Neural cell (in vitro differentiated cells): ENCODE measurements around the gene KRTAP22-1. TPM values are rescaled to one million over a fixed set of nuclear protein-coding genes. Genes with fewer than 3 reads are reported as not detected.

Experiments
- H2AFZ ChIP-seq: fragments of 200-600, 300-800 bp; sonication (generic), shearing (Covaris generic); 2 replicates; pipeline ENCODE4 v1.6.0; 2014; ENCODE audit warnings: low read depth, mild to moderate bottlenecking, antibody characterized with exemption, low read length, moderate library complexity
- H3F3A ChIP-seq: fragments of 200-600 bp; shearing (Covaris generic); 2 replicates; pipeline ENCODE4 v1.6.1; 2016; ENCODE audit warnings: mild to moderate bottlenecking, moderate library complexity, mixed read lengths, antibody characterized with exemption, low read length; ENCODE audit not compliant: insufficient read depth, poor library complexity, severe bottlenecking
- H3K27ac ChIP-seq: fragments of 200-600, 300-800 bp; sonication (generic), shearing (Covaris generic); 2 replicates; pipeline ENCODE4 v1.5.1; 2014; ENCODE audit warnings: mild to moderate bottlenecking, low read length, moderate library complexity
- H3K27me3 ChIP-seq: fragments of 300-800, 200-600 bp; sonication (generic), shearing (Covaris generic); 2 replicates; pipeline ENCODE4 v1.6.0; 2014; ENCODE audit warnings: mild to moderate bottlenecking, low read depth, low read length, moderate library complexity; ENCODE audit not compliant: insufficient read depth
- H3K36me3 ChIP-seq: fragments of 300-800, 200-600 bp; sonication (generic), shearing (Covaris generic); 2 replicates; pipeline ENCODE4 v1.5.1; 2014; ENCODE audit warnings: mild to moderate bottlenecking, antibody characterized with exemption, low read length, moderate library complexity; ENCODE audit not compliant: insufficient read depth
- H3K4me2 ChIP-seq: fragments of 300-800, 200-600 bp; sonication (generic), shearing (Covaris generic); 2 replicates; pipeline ENCODE4 v1.6.0; 2014; ENCODE audit warnings: mild to moderate bottlenecking, low read length
- H3K4me3 ChIP-seq: fragments of 300-800, 200-600 bp; sonication (generic), shearing (Covaris generic); 2 replicates; pipeline ENCODE4 v1.5.1; 2014; ENCODE audit warnings: mild to moderate bottlenecking, low read length, moderate library complexity
- H3K79me2 ChIP-seq: fragments of 200-600 bp; shearing (Covaris generic); replicated peaks from 2 replicates; pipeline ENCODE4 v1.6.0; 2014; ENCODE audit warnings: mild to moderate bottlenecking, low read length, moderate library complexity; ENCODE audit not compliant: insufficient read depth
- H3K9ac ChIP-seq: fragments of 300-800, 200-600 bp; sonication (generic), shearing (Covaris generic); 2 replicates; pipeline ENCODE4 v1.6.1; 2016; ENCODE audit warnings: mild to moderate bottlenecking, low read length, mixed read lengths
- H3K9me2 ChIP-seq: fragments of 200-600 bp; shearing (Covaris generic); 2 replicates; pipeline ENCODE4 v1.6.1; 2016; ENCODE audit warnings: mild to moderate bottlenecking, low read length, mixed read lengths; ENCODE audit not compliant: insufficient read depth
- H3K9me3 ChIP-seq: fragments of 200-600, 300-800 bp; sonication (generic), shearing (Covaris generic); 2 replicates; pipeline ENCODE4 v1.6.1; 2016; ENCODE audit warnings: mild to moderate bottlenecking, mixed run types, low read length, moderate library complexity, mixed read lengths
- H4K20me1 ChIP-seq: fragments of 200-600 bp; shearing (Covaris generic); 2 replicates; pipeline ENCODE4 v1.6.1; 2016; ENCODE audit warnings: mild to moderate bottlenecking, mixed run types; ENCODE audit not compliant: insufficient read depth
- CTCF ChIP-seq: fragments of 450-650 bp; IDR thresholded peaks from 2 replicates; pipeline ENCODE4 v1.5.1; 2014; ENCODE audit warnings: antibody characterized with exemption, mild to moderate bottlenecking, moderate library complexity; ENCODE audit not compliant: poor library complexity, severe bottlenecking
- EP300 ChIP-seq: fragments of 450-650 bp; conservative IDR thresholded peaks from 2 replicates; pipeline ENCODE4 v1.6.1; 2014; ENCODE audit warnings: antibody characterized with exemption, mild to moderate bottlenecking, moderate library complexity; ENCODE audit not compliant: poor library complexity, severe bottlenecking
- EZH2 ChIP-seq: fragments of 200-600, 300-800 bp; shearing (Covaris generic), sonication (generic); IDR thresholded peaks from 2 replicates; pipeline ENCODE4 v1.6.1; 2014; ENCODE audit warnings: antibody characterized with exemption, low read length, borderline replicate concordance, mild to moderate bottlenecking; ENCODE audit not compliant: insufficient read depth, poor library complexity, severe bottlenecking
- MXI1 ChIP-seq: fragments of 450-650 bp; conservative IDR thresholded peaks from 2 replicates; pipeline ENCODE4 v1.6.1; 2014; ENCODE audit warnings: antibody characterized with exemption, mild to moderate bottlenecking; ENCODE audit not compliant: poor library complexity, severe bottlenecking
- POLR2AphosphoS5 ChIP-seq: IDR thresholded peaks from 2 replicates; pipeline ENCODE4 v1.6.1; 2012
- RAD21 ChIP-seq: fragments of 450-650 bp; conservative IDR thresholded peaks from 2 replicates; pipeline ENCODE4 v1.6.1; 2014; ENCODE audit warnings: antibody characterized with exemption, mild to moderate bottlenecking, moderate library complexity
- REST ChIP-seq: IDR thresholded peaks from 2 replicates; pipeline ENCODE4 v1.6.1; 2012; ENCODE audit warnings: borderline replicate concordance
- SMC3 ChIP-seq: fragments of 450-650 bp; conservative IDR thresholded peaks from 2 replicates; pipeline ENCODE4 v1.6.1; 2014; ENCODE audit warnings: antibody characterized with exemption, mild to moderate bottlenecking, moderate library complexity; ENCODE audit not compliant: poor library complexity
- TAF1 ChIP-seq: IDR thresholded peaks from 2 replicates; pipeline ENCODE4 v1.6.1; 2012; ENCODE audit warnings: low read depth
- polyA minus RNA-seq: library from RNA; depleted of rRNA, polyadenylated mRNA; stranded (reverse); fragments of >200 nt; gene quantifications from 2 replicates; pipeline ENCODE4 v1.2.3, GENCODE V29; 2014
- polyA plus RNA-seq: library from polyadenylated mRNA; depleted of rRNA; stranded (reverse); fragments of >200 nt; gene quantifications from 2 replicates; pipeline ENCODE4 v1.2.3, GENCODE V29; 2014

Gene KRTAP22-1
- polyA plus RNA-seq: not detected in 2 replicates
- polyA minus RNA-seq: not detected in 2 replicates

GRCh38 chr21:30600787-30601186 lies at the start of gene KRTAP22-1:
Gene KRTAP22-1 (plus strand): TSS chr21:30601087.
- no peak within 1 kb of the TSS for H3K9ac ChIP-seq
- H3K4me3 ChIP-seq: no peak within 1 kb of the TSS
- H3K9me2 ChIP-seq: no peaks in the 10 kb centered on the region
- no peaks in the 10 kb centered on the region for H4K20me1 ChIP-seq
- no peaks in the 10 kb centered on the region for H3K9me3 ChIP-seq
- TF ChIP-seq REST: no peak
- no peak for TF ChIP-seq TAF1
- no peak for TF ChIP-seq RAD21
- no peak for TF ChIP-seq EP300
- no peak for TF ChIP-seq CTCF
- TF ChIP-seq SMC3: no peak
- TF ChIP-seq MXI1: no peak
- TF ChIP-seq EZH2: no peak
- TF ChIP-seq POLR2AphosphoS5: no peak
- H3K36me3 ChIP-seq: no peaks in the 10 kb centered on the region
- H3K79me2 ChIP-seq: no peaks in the 10 kb centered on the region
- H3F3A ChIP-seq: no peaks in the 10 kb centered on the region
- H3K27me3 ChIP-seq: no peaks in the 10 kb centered on the region
- H2AFZ ChIP-seq: no peak within 1 kb of the TSS
- no peak within 1 kb of the TSS for H3K27ac ChIP-seq
- no peak within 1 kb of the TSS for H3K4me2 ChIP-seq

- no peaks in the 10 kb centered on the region for H3K9me2 ChIP-seq
- no peaks in the 10 kb centered on the region for H3F3A ChIP-seq
- H3K27ac ChIP-seq: no peak overlapping the region
- H3K9me3 ChIP-seq: no peaks in the 10 kb centered on the region
- H3K9ac ChIP-seq: no peak overlapping the region
- H3K4me2 ChIP-seq: no peak overlapping the region
- H3K27me3 ChIP-seq: no peaks in the 10 kb centered on the region
- TF ChIP-seq POLR2AphosphoS5 (no peak), SMC3 (no peak), TAF1 (no peak), EP300 (no peak), CTCF (no peak), EZH2 (no peak), REST (no peak), MXI1 (no peak), RAD21 (no peak)
- no peak overlapping the region for H2AFZ ChIP-seq
- H3K4me3 ChIP-seq: no peak overlapping the region
- H3K36me3 ChIP-seq: no peaks in the 10 kb centered on the region
- no peaks in the 10 kb centered on the region for H4K20me1 ChIP-seq
- no peaks in the 10 kb centered on the region for H3K79me2 ChIP-seq
Observed at GRCh38 chr21:30552782-30553181, 48.1 kb upstream of the KRTAP22-1 start.
